Uterus (tissue), 2 donors: Measurements from ENCODE around the gene GPR78.

Source experiments
- POLR2A ChIP-seq, 2 donors: fragments of 450-650 bp; IDR thresholded peaks; one replicate each; pipeline ENCODE4 v1.6.1; 2016; ENCODE audit warnings: antibody characterized with exemption in 2 of 2, mild to moderate bottlenecking in 1 of 2, moderate library complexity in 1 of 2
- TF ChIP-seq, protein P1 (sequence below), 4 experiments: fragments of 200-600 bp in 2 of 4; fragments of 450-650 bp in 2 of 4; sonication (generic) in 2 of 4; IDR thresholded peaks; one replicate each; pipeline ENCODE4 v1.5.1; 2016 to 2019; ENCODE audit warnings: antibody characterized with exemption in 4 of 4, mild to moderate bottlenecking in 2 of 4, moderate library complexity in 1 of 4

DNA sequence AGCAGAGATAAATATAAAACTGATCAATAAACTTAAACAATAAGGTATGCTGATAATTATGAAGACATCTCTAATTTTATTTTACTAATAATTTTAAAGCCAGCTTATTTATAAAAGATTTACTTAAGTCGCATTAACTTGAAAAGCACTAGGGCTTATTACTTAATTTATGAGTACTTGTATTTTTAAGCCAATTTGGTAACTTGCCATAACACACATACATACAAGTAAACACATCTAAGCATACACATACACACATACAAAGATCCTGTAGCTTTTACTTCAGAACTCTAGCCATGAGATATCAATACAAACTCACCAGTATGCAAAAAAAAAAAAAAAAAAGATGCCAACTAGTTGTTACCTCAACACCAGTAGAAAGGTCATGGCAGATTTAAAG, 10.0 kb upstream of the GPR78 start:
- no peak for TF ChIP-seq POLR2A (IDR thresholded peaks at IDR 0.05)
- TF ChIP-seq, protein P1, sequence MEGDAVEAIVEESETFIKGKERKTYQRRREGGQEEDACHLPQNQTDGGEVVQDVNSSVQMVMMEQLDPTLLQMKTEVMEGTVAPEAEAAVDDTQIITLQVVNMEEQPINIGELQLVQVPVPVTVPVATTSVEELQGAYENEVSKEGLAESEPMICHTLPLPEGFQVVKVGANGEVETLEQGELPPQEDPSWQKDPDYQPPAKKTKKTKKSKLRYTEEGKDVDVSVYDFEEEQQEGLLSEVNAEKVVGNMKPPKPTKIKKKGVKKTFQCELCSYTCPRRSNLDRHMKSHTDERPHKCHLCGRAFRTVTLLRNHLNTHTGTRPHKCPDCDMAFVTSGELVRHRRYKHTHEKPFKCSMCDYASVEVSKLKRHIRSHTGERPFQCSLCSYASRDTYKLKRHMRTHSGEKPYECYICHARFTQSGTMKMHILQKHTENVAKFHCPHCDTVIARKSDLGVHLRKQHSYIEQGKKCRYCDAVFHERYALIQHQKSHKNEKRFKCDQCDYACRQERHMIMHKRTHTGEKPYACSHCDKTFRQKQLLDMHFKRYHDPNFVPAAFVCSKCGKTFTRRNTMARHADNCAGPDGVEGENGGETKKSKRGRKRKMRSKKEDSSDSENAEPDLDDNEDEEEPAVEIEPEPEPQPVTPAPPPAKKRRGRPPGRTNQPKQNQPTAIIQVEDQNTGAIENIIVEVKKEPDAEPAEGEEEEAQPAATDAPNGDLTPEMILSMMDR (IDR thresholded peaks at IDR 0.05), result no peak
